ENCODE results near the gene PIK3R3. TPM values are rescaled to one million over a fixed set of nuclear protein-coding genes. Genes with fewer than 3 reads are reported as not detected.

Gene PIK3R3
- total RNA-seq, 1 experiment from 2014 or later, result 1.6 TPM

DNA sequence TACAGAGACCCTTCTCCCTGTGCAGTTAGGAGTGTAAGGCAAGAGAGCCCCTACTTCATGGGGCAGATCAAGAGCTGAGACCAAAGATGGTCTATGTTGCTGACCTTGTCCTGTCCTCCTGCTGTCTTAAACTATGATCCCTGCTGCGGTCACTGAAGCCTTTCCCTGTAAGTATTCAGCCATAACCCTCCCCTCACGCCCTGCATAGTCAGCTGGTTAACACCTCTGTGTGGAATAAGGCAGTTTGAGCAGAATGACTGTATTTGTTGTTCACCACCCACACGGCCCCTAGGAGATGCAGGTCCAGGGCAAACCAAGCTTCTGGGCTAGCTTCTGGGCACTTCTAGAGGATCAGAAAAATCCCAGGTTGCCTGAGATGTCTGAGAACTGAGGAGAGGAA lies 42.8 kb upstream of the PIK3R3 start:
- Histone ChIP-seq H3K4me3 (replicated peaks in 1 of 2; ENCODE audit: low read depth in 1 of 2, low read length in 2 of 2) (no peak overlapping the region), H3K27ac (ENCODE audit: low read depth, low read length) (no peak overlapping the region), H3K9me2 (ENCODE audit: insufficient read depth) (no peaks in the 10 kb centered on the region), H3K79me2 (ENCODE audit: insufficient read depth, low read length) (no peaks in the 10 kb centered on the region), H2AFZ (ENCODE audit: low read depth, low read length, poor library complexity, severe bottlenecking) (no peak overlapping the region), H3K27me3 (ENCODE audit: insufficient read depth, low read length) (no peaks in the 10 kb centered on the region), H4K20me1 (ENCODE audit: insufficient read depth) (no peaks in the 10 kb centered on the region), H3K9ac (ENCODE audit: low read length) (no peak overlapping the region), H3K4me2 (ENCODE audit: low read length) (no peak overlapping the region), H3K4me1 (ENCODE audit: control insufficient read depth in 1 of 2, insufficient read depth in 2 of 2, low read length in 2 of 2) (peaks cover 48 to 55% of the 10 kb centered on the region in 2 experiments), H3K36me3 (ENCODE audit: control insufficient read depth in 1 of 2, insufficient read depth in 2 of 2, low read length in 2 of 2) (no peaks in the 10 kb centered on the region), H3K9me3 (ENCODE audit: control insufficient read depth in 1 of 2, insufficient read depth in 1 of 2, low read depth in 1 of 2, low read length in 2 of 2) (no peaks in the 10 kb centered on the region)
- TF ChIP-seq EZH2phosphoT487 (IDR thresholded peaks at IDR 0.05; ENCODE audit: borderline replicate concordance) (no peak), JUND (IDR thresholded peaks at IDR 0.05) (no peak), YY1 (IDR thresholded peaks at IDR 0.05; ENCODE audit: extremely low read depth, insufficient replicate concordance, low read depth, low read length) (no peak), CBX3 (IDR thresholded peaks at IDR 0.05; ENCODE audit: low read depth) (no peak), ZNF274 (IDR thresholded peaks at IDR 0.05; ENCODE audit: low read depth, low read length) (no peak), ZFX (IDR thresholded peaks at IDR 0.05) (no peak), EZH2 (IDR thresholded peaks at IDR 0.05) (no peak), EGR1 (IDR thresholded peaks at IDR 0.05; ENCODE audit: low read depth) (no peak), SP1 (IDR thresholded peaks at IDR 0.05; ENCODE audit: low read depth) (no peak), POLR2AphosphoS5 (IDR thresholded peaks at IDR 0.05; ENCODE audit: low read depth, low read length) (no peak)
- TF ChIP-seq, protein P1, sequence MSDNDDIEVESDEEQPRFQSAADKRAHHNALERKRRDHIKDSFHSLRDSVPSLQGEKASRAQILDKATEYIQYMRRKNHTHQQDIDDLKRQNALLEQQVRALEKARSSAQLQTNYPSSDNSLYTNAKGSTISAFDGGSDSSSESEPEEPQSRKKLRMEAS (IDR thresholded peaks at IDR 0.05), result no peak
- TF ChIP-seq, protein P2, sequence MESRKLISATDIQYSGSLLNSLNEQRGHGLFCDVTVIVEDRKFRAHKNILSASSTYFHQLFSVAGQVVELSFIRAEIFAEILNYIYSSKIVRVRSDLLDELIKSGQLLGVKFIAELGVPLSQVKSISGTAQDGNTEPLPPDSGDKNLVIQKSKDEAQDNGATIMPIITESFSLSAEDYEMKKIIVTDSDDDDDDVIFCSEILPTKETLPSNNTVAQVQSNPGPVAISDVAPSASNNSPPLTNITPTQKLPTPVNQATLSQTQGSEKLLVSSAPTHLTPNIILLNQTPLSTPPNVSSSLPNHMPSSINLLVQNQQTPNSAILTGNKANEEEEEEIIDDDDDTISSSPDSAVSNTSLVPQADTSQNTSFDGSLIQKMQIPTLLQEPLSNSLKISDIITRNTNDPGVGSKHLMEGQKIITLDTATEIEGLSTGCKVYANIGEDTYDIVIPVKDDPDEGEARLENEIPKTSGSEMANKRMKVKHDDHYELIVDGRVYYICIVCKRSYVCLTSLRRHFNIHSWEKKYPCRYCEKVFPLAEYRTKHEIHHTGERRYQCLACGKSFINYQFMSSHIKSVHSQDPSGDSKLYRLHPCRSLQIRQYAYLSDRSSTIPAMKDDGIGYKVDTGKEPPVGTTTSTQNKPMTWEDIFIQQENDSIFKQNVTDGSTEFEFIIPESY (IDR thresholded peaks at IDR 0.05; ENCODE audit: extremely low read depth, insufficient replicate concordance, low read length), result no peak
- TF ChIP-seq, protein P3, sequence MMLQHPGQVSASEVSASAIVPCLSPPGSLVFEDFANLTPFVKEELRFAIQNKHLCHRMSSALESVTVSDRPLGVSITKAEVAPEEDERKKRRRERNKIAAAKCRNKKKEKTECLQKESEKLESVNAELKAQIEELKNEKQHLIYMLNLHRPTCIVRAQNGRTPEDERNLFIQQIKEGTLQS (IDR thresholded peaks at IDR 0.05), result no peak
- TF ChIP-seq, protein P4, sequence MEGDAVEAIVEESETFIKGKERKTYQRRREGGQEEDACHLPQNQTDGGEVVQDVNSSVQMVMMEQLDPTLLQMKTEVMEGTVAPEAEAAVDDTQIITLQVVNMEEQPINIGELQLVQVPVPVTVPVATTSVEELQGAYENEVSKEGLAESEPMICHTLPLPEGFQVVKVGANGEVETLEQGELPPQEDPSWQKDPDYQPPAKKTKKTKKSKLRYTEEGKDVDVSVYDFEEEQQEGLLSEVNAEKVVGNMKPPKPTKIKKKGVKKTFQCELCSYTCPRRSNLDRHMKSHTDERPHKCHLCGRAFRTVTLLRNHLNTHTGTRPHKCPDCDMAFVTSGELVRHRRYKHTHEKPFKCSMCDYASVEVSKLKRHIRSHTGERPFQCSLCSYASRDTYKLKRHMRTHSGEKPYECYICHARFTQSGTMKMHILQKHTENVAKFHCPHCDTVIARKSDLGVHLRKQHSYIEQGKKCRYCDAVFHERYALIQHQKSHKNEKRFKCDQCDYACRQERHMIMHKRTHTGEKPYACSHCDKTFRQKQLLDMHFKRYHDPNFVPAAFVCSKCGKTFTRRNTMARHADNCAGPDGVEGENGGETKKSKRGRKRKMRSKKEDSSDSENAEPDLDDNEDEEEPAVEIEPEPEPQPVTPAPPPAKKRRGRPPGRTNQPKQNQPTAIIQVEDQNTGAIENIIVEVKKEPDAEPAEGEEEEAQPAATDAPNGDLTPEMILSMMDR (IDR thresholded peaks at IDR 0.05 in 2 of 3, conservative IDR thresholded peaks at IDR 0.05 in 1 of 3; ENCODE audit: borderline replicate concordance in 1 of 3, insufficient read depth in 1 of 3, low read depth in 2 of 3, low read length in 2 of 3), result no peak
- RAD21 ChIA-PET (ENCODE audit: low non-redundant PET in 1 of 2, low total read pairs in 2 of 2, uncharacterized antibody in 2 of 2, unreplicated experiment in 2 of 2), result no interaction called here
- no TSS peak for BruUV-seq (replicated peaks)
- POLR2A ChIA-PET, result no interaction called here
- CTCF ChIA-PET, result no interaction called here
- intact Hi-C loops (cut with micrococcal nuclease), result loop anchor here (5.0 kb wide), 1 partner anchor 673 kb away; the partner anchor contains the start of genes CCDC163 and MMACHC
- ATAC-seq (no peak), DNase-seq (ENCODE audit: low read depth, low spot score) (no peak)
